Lower lobe of right lung (tissue), 2 donors: ENCODE measurements around the gene ODF4. TPM values are rescaled to one million over a fixed set of nuclear protein-coding genes. Genes with fewer than 3 reads are reported as not detected.
"Not testable (repeated sequence)": the region's sequence is repeated elsewhere in the genome, so short reads cannot be mapped to it uniquely, and the experiment has no call there.

ENCODE experiments used
- ATAC-seq, 2 donors: fragments of 200-7000 bp; cut with Tn5 transposase; one replicate each; pipeline ENCODE4 v1.9.1; 2020 to 2022; ENCODE audit warnings: mild to moderate bottlenecking in 2 of 2, moderate library complexity in 2 of 2
- DNase-seq: peaks from one replicate; pipeline ENCODE4 v3.0.0-alpha.2; 2020
- H3K27ac ChIP-seq: fragments of 200-600 bp; one replicate; pipeline ENCODE4 v1.8.0; 2022
- H3K27me3 ChIP-seq: fragments of 200-600 bp; one replicate; pipeline ENCODE4 v1.8.0; 2022; ENCODE audit warnings: low read depth
- H3K36me3 ChIP-seq: fragments of 200-600 bp; one replicate; pipeline ENCODE4 v1.8.0; 2022; ENCODE audit warnings: mild to moderate bottlenecking
- H3K4me1 ChIP-seq: fragments of 200-600 bp; one replicate; pipeline ENCODE4 v1.8.0; 2022
- H3K4me3 ChIP-seq: fragments of 200-600 bp; one replicate; pipeline ENCODE4 v1.8.0; 2022; ENCODE audit warnings: mild to moderate bottlenecking
- H3K9me3 ChIP-seq: fragments of 200-600 bp; one replicate; pipeline ENCODE4 v1.8.0; 2022
- intact Hi-C: fragments of 100-400 bp; cut with DNase I; formaldehyde crosslinking; loops from one replicate; pipeline ENCODE4 v1.11.0; 2022
- total RNA-seq: library from RNA; stranded (reverse); fragmentation: NEBNext Ultra II Directional; extraction: Animal tissue kit (Norgen Biotek cat#: 25700); gene quantifications from one replicate; pipeline ENCODE4 v1.2.1, GENCODE V29; 2021
- TF ChIP-seq, protein P1 (sequence below): fragments of 200-600 bp; IDR thresholded peaks from one replicate; pipeline ENCODE4 v1.8.0; 2022; ENCODE audit warnings: antibody characterized with exemption, mild to moderate bottlenecking
- donor health status: DM: no; HTN: yes; CAD: no; lungs with severe emphysema.

Gene ODF4
- total RNA-seq, 1 donor from 2014 or later: not detected

DNA sequence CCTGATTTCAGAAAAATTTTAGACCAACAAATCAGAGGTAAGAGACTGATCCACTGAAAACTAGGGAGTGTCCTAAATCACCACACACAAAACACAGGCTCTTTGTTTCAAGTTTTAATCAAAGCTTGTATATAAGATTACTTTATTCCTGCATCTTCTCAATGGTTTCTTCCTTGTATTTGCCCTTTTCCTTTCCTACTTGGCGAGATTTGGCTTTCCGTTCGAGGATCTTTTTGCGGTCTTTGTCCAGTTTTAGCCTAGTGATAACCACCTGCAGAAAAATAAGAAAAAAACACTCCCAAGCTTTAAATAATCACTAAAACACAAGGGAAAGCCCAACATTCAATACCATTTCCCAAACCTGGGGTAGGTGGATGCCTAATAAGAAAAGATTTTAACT is 37.8 kb downstream of the ODF4 start:
- Histone ChIP-seq H3K4me3 (no peak overlapping the region), H3K9me3 (no peaks in the 10 kb centered on the region), H3K27me3 (no peaks in the 10 kb centered on the region), H3K36me3 (peaks cover 52% of the 10 kb centered on the region), H3K4me1 (peaks cover 48% of the 10 kb centered on the region), H3K27ac (no peak overlapping the region)
- intact Hi-C loops: no loop called here
- DNase-seq: no peak
- TF ChIP-seq, protein P1, sequence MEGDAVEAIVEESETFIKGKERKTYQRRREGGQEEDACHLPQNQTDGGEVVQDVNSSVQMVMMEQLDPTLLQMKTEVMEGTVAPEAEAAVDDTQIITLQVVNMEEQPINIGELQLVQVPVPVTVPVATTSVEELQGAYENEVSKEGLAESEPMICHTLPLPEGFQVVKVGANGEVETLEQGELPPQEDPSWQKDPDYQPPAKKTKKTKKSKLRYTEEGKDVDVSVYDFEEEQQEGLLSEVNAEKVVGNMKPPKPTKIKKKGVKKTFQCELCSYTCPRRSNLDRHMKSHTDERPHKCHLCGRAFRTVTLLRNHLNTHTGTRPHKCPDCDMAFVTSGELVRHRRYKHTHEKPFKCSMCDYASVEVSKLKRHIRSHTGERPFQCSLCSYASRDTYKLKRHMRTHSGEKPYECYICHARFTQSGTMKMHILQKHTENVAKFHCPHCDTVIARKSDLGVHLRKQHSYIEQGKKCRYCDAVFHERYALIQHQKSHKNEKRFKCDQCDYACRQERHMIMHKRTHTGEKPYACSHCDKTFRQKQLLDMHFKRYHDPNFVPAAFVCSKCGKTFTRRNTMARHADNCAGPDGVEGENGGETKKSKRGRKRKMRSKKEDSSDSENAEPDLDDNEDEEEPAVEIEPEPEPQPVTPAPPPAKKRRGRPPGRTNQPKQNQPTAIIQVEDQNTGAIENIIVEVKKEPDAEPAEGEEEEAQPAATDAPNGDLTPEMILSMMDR: no peak
- ATAC-seq: no peak

DNA sequence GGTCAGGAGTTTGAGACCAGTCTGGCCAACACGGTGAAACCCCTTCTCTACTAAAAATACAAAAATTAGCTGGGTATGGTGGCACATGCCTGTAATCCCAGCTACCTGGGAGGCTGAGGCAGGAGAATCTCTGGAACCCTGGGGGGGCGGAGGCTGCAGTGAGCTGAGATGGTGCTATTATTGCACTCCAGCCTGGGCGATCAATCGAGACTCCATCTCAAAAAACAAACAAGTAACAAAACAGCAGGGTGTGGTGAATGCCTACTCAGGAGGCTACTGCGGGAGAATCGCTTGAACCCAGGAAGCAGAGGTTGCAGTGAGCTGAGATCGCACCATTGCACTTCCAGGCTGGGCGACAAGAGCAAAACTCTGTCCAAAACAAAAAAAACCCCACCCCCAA is 38.5 kb downstream of the ODF4 start:
- Histone ChIP-seq H3K4me1 (peaks cover 48% of the 10 kb centered on the region), H3K36me3 (peaks cover 52% of the 10 kb centered on the region)
- DNase-seq, H3K4me3 ChIP-seq, H3K27me3 ChIP-seq, intact Hi-C loops, ATAC-seq, H3K27ac ChIP-seq, H3K9me3 ChIP-seq: not testable (repeated sequence)

DNA sequence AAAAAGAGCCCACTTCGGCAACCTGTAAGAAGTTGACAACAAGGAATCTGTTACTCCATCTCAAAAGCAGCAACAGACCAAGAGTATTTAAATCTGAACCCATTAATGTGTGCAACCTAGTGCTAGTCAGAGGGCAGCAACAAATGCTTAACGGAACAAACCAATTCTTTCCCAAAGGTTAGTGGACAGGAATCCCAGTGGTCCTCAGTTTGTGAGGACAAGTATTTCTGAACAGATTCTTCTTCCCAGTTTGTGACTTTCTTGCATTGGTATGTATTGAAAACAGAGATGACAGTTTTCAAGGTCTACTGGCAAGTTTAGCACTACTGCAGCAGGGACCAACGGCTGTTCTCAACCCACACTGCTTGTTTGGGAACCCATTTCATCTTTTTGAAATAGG is 40.4 kb downstream of the ODF4 start:
- peaks cover 52% of the 10 kb centered on the region for H3K36me3 ChIP-seq
- H3K9me3 ChIP-seq: no peaks in the 10 kb centered on the region
- no peaks in the 10 kb centered on the region for H3K27me3 ChIP-seq
- intact Hi-C loops: no loop called here
- peaks cover 52% of the 10 kb centered on the region for H3K4me1 ChIP-seq
- DNase-seq (no peak), ATAC-seq (no peak)
- no peak overlapping the region for H3K4me3 ChIP-seq
- TF ChIP-seq, protein P1: no peak
- no peak overlapping the region for H3K27ac ChIP-seq

DNA sequence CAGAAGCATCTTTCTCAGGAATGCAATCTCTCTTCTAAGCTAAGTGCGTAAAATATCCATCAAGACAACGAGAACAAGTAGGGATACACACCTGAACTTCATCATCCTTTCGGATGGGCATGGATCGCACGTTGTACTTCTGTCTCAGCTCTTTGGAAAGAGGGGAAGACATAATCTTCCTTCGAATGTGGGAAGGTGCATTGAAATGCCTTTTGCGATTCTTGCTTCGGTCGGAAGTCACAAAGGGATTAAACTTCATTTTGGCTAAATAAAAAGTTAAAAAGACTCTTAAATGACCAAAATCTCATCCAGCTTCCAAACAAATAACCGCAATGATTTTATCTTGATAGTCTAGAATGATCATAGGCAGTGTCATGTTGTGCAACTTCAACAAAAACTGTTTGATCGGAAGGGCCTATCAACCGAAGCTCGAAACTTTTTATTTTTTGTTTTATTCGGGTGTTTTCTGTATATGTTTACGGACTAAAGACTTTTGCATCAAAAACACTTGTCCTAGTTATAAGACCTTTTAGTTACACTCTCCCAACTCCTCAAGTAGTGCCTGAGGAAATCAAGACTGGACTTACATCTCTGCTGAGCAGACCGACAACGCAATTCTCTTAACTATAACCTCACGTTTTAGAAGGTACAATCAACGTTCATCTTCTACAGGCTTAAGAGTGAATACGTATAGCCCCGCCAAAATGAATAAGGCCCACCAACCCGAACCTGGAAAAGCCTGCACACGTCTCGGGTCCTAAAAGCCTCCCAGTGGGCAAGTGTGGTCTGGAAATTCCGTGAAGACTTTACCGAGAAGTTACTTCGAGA is 42.6 kb downstream of the ODF4 start:
- Histone ChIP-seq H3K4me3 (peak overlapping the region; percentile 67), H3K4me1 (peaks cover 38% of the 10 kb centered on the region), H3K27me3 (no peaks in the 10 kb centered on the region), H3K27ac (peak overlapping the region; percentile 86), H3K9me3 (no peaks in the 10 kb centered on the region), H3K36me3 (peaks cover 47% of the 10 kb centered on the region)
- DNase-seq (no peak), ATAC-seq (no peak)
- TF ChIP-seq, protein P1: no peak
- intact Hi-C loops: no loop called here

DNA sequence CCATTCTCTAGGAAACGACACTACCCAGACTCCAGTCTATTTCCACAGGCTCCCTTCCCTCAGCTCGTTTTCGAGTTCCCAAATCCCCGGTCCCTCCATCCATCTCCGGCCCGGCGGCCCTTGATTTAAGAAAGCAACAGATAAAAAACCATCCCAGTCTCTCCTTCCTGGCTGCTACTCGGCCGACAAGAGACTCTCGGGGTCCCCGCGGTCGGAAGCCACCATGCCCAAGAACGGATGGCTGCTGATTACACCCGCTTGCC is 43.2 kb downstream of the ODF4 start:
- Histone ChIP-seq H3K9me3 (no peaks in the 10 kb centered on the region), H3K4me1 (peaks cover 38% of the 10 kb centered on the region), H3K4me3 (peak overlapping the region; percentile 67), H3K36me3 (peaks cover 42% of the 10 kb centered on the region), H3K27me3 (no peaks in the 10 kb centered on the region), H3K27ac (peak overlapping the region; percentile 86)
- peak in 1 of 2 donors; percentile 24 for ATAC-seq
- intact Hi-C loops: no loop called here
- no peak for DNase-seq
- TF ChIP-seq, protein P1: no peak

DNA sequence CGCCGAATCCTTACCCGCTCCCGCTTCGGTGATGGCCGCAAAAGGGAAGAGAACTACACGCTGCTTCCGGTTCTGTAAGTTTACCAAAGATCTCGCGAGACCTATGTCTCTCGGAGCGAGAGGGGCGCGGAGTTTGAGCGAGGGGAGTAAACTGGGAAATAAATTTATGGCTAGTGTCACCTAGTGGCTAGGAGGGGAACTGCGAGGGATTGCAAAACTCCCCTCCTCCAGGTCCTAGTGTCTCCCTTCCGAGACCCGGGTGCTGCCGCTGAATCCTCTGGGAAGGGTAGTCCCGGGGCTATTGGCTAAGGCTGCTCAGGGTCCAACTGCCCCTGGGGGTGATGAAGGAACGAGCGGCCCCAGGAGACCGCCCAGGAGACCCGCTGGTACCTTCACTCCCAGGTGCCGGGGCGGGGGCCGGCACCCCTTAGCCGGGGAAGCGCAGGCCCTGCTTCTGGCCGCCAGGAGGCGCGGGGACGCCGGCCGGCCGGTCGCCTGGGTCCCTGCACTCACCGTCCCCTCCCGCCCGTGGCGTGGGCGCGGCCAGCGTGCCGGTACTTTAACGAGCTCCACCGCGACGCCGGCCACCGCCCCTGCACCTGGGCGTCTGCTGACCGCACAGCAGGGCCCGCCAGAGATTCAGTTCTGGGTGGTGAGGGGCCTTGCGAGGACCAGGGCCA is 43.6 kb downstream of the ODF4 start, which contains the start of gene RPL26:
RPL26 (minus strand) TSS at position 51 of the 680 bp plus-strand sequence. CDS start 883 bp downstream, outside the sequence.
- Histone ChIP-seq H3K27ac (peak within 1 kb of the TSS; percentile 86), H3K4me3 (peak within 1 kb of the TSS; percentile 67), H3K4me1 (peaks cover 38% of the 10 kb centered on the region), H3K36me3 (peaks cover 37% of the 10 kb centered on the region), H3K9me3 (no peaks in the 10 kb centered on the region), H3K27me3 (no peaks in the 10 kb centered on the region)
- intact Hi-C loops: no loop called here
- DNase-seq (peak; percentile 96), ATAC-seq (peak; percentile 97 to 98)
- TF ChIP-seq, protein P1: peak; percentile 99
